Endothelial cell of umbilical vein (primary cell): Measurements from ENCODE around the gene TP53TG3.
"Not testable (repeated sequence)": the region's sequence is repeated elsewhere in the genome, so short reads cannot be mapped to it uniquely, and the experiment has no call there.

Source experiments
- CTCF ChIP-seq, 2 donors: IDR thresholded peaks; 1 replicate in 1 of 2; 2 replicates in 1 of 2; pipeline ENCODE4 v1.5.1; 2011; ENCODE audit warnings: low read length in 2 of 2, mild to moderate bottlenecking in 2 of 2, moderate library complexity in 2 of 2, control low read depth in 1 of 2, inconsistent platforms in 1 of 2, low read depth in 1 of 2; ENCODE audit not compliant: insufficient read depth in 1 of 2; ENCODE audit errors: extremely low read depth in 1 of 2
- EZH2 ChIP-seq: IDR thresholded peaks from 2 replicates; pipeline ENCODE4 v1.6.1; 2012; ENCODE audit warnings: borderline replicate concordance, low read depth, mild to moderate bottlenecking, moderate library complexity, low read length, inconsistent platforms; ENCODE audit not compliant: severe bottlenecking
- FOS ChIP-seq: IDR thresholded peaks from 2 replicates; pipeline ENCODE4 v1.6.1; 2011; ENCODE audit warnings: mild to moderate bottlenecking, low read length, moderate library complexity, borderline replicate concordance; ENCODE audit not compliant: insufficient read depth
- GATA2 ChIP-seq: IDR thresholded peaks from 2 replicates; pipeline ENCODE4 v1.7.0; 2011; ENCODE audit warnings: low read depth, mild to moderate bottlenecking, moderate library complexity, mixed read lengths, low read length; ENCODE audit not compliant: insufficient read length, insufficient read depth
- MAX ChIP-seq: IDR thresholded peaks from 2 replicates; pipeline ENCODE4 v1.6.1; 2011; ENCODE audit not compliant: insufficient read depth, insufficient read length

GRCh38 chr16:32644715-32645114 lies 31.2 kb downstream of the TP53TG3 start:
- not testable (repeated sequence) for TF ChIP-seq EZH2; CTCF (IDR thresholded peaks at IDR 0.05; ENCODE audit: extremely low read depth in 1 of 2, insufficient read depth in 1 of 2, low read depth in 1 of 2, low read length in 2 of 2); FOS; GATA2; MAX
